GM19099 (cell line): ENCODE measurements around the gene GANC.

Source experiments
- POLR2A ChIP-seq: IDR thresholded peaks from 3 replicates; pipeline ENCODE4 v1.6.1; 2011; ENCODE audit warnings: low read depth; ENCODE audit not compliant: insufficient read length; ENCODE audit errors: extremely low read depth

Gene GANC

DNA sequence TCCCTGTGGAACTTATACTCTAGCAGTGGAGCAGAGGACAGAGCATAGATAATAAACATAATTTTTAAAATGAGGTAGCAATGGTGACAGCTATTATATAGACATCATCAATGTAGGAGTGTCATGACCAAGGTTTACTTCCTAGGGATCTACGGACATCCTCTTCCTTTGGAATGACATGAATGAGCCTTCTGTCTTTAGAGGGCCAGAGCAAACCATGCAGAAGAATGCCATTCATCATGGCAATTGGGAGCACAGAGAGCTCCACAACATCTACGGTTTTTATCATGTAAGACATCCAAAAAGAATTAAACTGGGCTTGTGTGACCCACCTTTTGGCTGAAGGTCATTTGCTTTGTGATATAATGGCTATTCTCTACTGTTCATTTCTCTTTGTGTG lies 56.2 kb downstream of the GANC start:
- no peak for TF ChIP-seq POLR2A

DNA sequence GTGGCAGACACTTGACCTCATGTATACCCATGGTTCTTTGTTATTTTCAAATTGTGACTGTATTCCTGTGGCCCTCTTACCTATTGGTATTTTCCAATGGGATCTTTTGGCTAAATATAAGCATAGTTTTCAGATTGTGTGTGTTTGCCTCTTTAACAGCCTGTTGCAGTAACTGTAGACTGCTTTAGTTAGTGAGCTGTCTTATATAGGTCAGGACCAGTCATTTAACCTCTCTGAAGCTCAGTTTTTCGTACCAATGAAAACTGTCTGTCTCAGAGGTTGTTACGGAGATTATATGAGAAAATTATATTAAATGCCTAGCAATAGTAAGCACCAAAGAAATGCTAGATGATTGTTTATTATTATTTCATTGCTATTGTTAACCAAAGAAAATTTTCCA lies 57.0 kb downstream of the GANC start:
- no peak for TF ChIP-seq POLR2A

DNA sequence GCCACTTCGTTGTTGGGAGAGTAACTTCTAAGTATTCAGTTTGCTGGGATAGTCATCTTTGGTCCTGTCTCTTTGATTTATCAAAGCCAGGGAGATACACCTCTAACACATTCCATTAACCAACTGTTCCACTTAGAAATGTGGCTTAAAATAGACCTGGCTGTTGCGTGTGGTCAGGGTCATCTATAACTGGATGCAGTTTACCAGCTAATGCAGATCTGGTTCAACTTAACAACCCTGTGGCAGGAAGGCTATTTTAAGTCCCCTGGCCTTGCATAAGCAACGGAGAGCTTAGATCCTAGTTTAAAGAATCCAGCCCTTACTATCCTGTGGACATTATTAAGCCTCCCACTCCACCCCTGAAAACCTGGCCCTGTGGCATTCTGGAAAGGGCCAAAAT lies 58.2 kb downstream of the GANC start:
- no peak for TF ChIP-seq POLR2A

DNA sequence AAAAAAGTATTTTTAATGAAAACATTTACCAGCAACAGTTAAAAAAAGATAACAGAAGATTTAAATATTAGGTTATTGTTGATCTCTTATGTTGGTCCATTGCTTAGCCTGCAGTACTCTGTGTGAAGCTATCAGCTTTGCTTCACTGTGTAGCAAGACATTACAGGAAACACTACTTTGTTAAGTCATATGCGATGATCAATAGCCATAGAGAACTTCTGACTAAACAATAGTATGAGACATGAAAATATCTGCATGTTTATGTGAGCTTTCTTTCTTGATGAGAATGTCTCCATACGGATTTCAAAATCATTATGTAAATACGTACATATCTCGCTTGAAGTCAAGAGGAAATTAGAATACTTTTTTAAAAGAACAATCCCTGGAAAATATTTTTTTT lies 59.3 kb downstream of the GANC start:
- TF ChIP-seq POLR2A: no peak

DNA sequence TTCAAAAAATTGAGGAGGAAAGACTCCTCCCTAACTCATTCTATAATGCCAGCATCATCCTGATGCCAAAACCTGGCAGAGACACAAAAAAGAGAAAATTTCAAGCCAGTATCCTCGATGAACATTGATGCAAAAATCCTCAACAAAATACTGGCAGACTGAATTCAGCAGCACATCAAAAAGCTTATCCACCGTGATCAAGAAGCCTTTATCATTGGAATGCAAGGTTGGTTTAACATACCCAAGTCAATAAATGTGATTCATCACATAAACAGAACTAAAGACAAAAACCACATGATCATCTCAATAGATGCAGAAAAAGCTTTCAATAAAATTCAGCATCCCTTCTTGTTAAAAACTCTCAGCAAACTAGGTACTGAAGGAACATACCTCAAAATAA lies 62.1 kb downstream of the GANC start:
- no peak for TF ChIP-seq POLR2A

DNA sequence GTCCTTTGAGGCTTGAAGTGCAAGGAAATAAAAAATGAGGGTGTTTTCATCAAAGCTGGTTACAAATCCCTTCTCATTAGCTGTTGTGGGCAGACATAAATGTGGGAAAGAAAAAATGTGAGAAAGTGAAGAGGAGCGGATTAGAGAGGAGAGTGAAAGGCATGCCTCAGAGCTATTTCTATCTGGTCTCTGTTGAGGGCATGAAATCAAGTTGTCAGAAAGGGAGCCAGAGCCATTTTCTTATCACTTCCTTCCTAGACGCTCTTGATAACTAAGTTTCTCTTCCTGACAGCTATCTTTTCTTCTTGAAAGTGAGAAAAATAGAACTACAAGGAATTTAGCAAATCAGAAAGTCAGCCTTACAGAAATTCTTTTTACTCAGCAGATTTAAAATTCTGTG lies 65.5 kb downstream of the GANC start:
- no peak for TF ChIP-seq POLR2A

DNA sequence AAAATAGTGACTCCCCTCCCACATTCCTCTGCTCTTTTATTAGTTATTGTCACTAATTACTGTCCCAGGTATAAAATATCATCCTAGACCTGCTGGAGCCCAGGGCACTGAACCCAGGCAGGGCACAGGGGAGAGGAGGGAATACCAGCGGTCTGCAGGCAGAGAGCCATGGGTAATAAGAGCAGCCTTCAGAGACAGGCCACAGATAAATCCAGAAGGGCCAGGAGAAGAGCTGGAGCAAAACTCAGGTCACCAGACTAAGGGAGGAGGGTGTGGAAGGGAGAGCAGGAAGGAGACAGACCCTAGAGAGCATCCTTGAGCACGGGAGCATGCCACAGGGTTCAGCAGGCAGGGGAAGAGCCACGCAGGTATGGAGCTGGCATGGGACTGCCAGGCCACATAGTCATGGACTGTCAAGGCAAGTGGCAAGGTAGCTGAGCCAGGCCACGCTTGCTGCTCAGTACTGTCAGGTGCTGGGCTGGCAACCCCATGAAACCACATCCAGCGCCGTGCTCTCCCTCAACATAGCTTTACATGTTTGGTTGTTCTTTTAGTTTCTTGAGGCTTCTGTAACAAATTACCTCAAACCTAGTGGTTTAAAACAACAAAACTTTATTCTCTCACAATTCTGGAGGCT lies 70.7 kb downstream of the GANC start:
- no peak for TF ChIP-seq POLR2A

DNA sequence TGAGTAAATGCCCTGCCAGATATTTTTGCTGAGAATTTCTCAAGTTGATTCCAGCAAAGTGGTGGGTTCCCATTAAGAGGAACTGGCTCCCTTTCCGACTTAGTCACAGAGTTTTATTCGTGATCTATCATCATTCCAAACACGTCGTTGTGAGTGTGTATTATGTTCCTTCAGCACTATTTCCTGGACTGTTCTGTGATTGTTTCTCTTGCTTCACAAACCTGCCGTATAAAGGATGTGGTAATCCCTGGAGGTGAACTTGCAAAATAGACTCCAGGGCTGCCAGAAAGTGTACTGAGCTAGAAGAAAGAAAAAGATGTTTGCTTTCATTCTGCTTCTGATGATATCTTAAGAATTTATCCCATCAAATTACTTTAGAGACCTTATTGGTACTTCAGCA lies 71.8 kb downstream of the GANC start:
- no peak for TF ChIP-seq POLR2A

DNA sequence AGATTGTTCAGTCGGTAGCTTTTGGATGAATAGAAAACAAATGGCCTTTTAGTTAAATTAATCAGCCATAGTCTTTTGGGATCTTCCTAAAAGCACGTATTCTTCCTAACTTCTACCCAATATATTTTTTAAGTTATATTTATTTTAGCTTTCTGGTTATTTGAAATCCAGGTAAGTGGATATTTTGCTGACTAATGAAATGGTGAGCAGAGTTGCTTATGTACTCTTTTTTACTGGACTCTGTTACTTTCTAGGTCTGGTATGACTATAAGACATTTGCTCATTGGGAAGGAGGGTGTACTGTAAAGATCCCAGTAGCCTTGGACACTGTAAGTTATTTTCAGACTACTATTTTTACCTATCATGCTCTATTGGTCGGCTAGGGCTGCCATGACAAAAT lies 72.5 kb downstream of the GANC start:
- no peak for TF ChIP-seq POLR2A

DNA sequence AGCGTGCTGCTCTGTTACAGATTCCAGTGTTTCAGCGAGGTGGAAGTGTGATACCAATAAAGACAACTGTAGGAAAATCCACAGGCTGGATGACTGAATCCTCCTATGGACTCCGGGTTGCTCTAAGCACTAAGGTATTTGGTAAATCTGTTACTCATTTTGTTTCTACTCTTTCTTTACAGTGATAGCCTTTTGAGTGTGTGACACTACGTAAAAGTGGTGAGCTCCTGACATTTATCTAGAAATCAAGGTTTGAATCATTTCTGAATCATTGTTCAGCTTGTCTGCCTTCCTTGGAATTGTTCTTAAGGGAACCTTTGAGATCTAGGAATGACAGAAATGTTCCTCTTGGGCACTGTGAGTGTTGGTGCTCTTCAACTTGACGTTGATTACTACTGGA lies 75.1 kb downstream of the GANC start:
- no peak for TF ChIP-seq POLR2A

DNA sequence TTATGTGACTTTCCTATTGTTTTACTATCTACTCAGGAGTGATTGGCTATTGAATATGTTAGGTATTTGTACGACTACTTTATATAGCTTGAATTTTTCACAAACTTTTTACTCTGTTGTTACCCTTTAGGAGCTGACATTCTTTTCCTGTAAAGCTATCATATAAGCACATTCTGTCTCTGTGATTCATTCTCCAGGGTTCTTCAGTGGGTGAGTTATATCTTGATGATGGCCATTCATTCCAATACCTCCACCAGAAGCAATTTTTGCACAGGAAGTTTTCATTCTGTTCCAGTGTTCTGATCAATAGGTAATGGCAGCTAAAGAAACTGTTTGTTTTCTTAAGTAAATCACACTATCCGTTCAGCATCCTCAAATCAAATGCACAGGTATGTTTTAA lies 76.2 kb downstream of the GANC start:
- no peak for TF ChIP-seq POLR2A

DNA sequence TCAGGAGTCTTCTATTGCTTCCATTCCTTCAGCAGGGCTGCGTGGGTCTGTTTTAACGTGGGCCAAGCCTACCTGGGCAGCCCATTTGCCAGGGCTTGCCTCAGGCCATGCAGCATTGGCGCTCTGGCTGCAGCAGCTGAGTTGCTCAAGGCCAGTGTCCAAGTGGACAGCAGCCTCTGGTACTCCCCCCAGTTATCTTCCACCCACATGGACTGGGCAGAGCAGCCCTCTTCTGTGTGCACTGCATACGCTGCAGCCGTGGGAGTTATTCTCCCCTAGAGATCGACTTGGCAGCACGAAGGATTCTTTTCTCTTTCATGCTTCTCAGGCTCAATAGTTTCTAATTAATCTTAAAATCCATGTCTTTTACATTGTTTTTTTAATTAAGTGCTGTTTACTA lies 79.4 kb downstream of the GANC start:
- TF ChIP-seq POLR2A: no peak

DNA sequence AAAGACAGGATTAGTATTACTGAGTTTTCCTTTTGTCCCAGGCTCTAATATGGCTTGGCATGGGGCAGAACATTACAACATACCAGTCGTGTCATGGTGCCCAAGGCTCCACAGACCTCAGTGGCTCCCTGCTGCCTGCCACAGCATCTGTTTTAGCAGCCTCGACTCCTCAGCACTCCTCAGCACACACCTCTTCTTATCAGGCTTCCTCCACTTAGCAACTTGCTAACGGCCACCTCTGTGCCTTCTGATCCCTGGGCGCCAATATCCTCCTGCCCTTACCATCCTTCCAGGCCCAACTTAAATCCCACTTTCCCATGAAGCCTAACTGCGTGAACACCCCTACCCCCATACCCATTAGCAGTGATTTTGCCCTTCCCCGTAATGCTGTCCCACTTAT lies 80.1 kb downstream of the GANC start:
- no peak for TF ChIP-seq POLR2A

DNA sequence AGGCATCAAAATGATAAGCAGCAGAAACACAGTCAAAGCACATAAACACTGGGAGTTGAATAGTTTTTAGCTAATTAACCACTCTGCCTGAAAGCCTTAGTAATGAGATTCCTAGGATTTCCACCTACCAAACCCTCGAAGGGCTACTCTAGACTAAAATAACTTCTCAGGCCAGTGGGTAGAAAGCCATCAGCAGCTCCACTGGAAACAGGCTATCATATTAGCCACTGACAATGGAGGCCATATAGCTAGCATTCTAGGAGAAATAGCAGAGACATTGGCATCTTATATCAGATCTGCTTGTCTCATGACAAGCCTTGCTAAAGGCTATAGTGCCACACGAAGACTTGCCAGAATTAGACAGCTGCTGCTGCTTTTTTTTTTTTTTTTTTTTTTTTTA lies 81.8 kb downstream of the GANC start:
- TF ChIP-seq POLR2A: no peak

DNA sequence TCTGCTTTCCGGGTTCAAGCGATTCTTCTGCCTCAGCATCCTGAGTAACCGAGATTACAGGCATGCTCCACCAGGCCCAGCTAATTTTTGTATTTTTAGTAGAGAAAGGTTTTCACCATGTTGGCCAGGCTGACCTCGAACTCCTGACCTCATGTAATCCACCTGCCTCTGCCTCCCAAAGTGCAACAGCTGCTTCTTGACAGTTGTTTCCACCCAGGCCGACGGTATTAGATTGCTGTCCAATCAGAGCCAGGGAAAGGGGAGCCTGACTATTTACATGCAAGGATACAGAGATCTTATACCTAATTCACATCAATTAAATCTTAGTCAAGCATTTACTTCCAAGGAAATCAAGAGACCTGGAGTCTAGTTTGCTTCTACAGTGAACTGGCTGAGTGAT lies 82.3 kb downstream of the GANC start:
- TF ChIP-seq POLR2A: no peak

DNA sequence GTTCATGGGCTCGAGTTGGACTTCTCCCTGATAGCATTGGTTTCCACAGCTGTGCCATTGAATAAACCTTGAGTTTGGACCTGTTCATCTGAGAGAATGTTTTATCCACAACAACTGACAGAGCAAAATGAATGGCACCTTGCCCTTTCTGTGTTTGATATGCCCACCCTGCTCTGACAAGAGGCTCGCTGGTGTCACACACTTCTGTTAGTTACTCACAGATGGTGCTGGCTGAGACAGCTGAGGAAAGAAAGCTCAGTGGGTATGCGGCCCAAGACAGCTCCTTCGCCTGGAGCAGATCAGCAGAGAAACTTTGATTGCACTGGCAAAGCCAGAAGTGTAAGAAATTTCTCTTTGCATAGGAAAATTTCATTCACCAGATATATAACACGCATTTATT lies 83.8 kb downstream of the GANC start:
- TF ChIP-seq POLR2A: no peak

DNA sequence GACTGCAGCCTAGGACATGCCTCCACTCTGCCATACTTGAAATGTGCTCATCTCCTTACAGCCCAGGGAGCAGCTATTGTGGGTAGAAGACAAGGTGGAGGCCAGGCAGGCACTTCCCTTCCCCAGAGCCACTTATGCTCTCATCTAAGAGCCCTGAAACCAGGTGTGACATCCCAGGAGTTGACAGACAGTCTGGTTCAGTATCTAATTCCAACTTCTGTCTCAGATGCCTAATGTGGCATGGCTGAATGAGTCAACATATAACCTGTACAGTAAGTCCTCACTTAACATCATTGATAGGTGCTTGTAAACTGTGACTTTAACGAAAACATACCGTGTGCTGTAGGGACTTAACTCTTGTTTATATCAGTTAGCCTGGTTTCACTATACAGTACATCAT lies 85.1 kb downstream of the GANC start:
- no peak for TF ChIP-seq POLR2A
